KMS-11 (cell line): ENCODE measurements around the gene HSF4.

Experiments used
- H2AFZ ChIP-seq: fragments of 200-600 bp; sonication (generic); 2 replicates; pipeline ENCODE4 v1.6.1; 2016; ENCODE audit warnings: antibody characterized with exemption, mixed run types, low read depth
- H3K27ac ChIP-seq: fragments of 200-600 bp; sonication (generic); 2 replicates; pipeline ENCODE4 v1.6.1; 2016; ENCODE audit warnings: mild to moderate bottlenecking, mixed run types
- H3K27me3 ChIP-seq: fragments of 200-600 bp; sonication (generic); 2 replicates; pipeline ENCODE4 v1.6.1; 2017; ENCODE audit warnings: mild to moderate bottlenecking, low read depth, mixed run types, moderate library complexity; ENCODE audit not compliant: insufficient read depth
- H3K36me3 ChIP-seq: fragments of 200-600 bp; sonication (generic); 2 replicates; pipeline ENCODE4 v1.6.1; 2017; ENCODE audit warnings: mild to moderate bottlenecking, mixed run types; ENCODE audit not compliant: insufficient read depth
- H3K4me1 ChIP-seq: fragments of 200-600 bp; sonication (generic); 2 replicates; pipeline ENCODE4 v1.6.1; 2016; ENCODE audit warnings: mild to moderate bottlenecking, low read depth, mixed run types; ENCODE audit not compliant: poor library complexity, severe bottlenecking
- H3K4me2 ChIP-seq: fragments of 200-600 bp; sonication (generic); 2 replicates; pipeline ENCODE4 v1.7.0; 2016; ENCODE audit warnings: mild to moderate bottlenecking, mixed run types
- H3K4me3 ChIP-seq: fragments of 200-600 bp; sonication (generic); IDR thresholded peaks from 2 replicates; pipeline ENCODE4 v1.6.1; 2017; ENCODE audit warnings: low read depth, low read length, mixed read lengths; ENCODE audit not compliant: insufficient read depth
- H3K79me2 ChIP-seq: fragments of 200-600 bp; sonication (generic); 2 replicates; pipeline ENCODE4 v1.6.1; 2016; ENCODE audit warnings: low read depth, mixed run types; ENCODE audit not compliant: insufficient read depth
- H3K9ac ChIP-seq: fragments of 200-600 bp; sonication (generic); 2 replicates; pipeline ENCODE4 v1.6.1; 2016; ENCODE audit warnings: mild to moderate bottlenecking, mixed run types
- H4K20me1 ChIP-seq: fragments of 200-600 bp; sonication (generic); 2 replicates; pipeline ENCODE4 v1.6.1; 2016; ENCODE audit warnings: mild to moderate bottlenecking, mixed run types; ENCODE audit not compliant: insufficient read depth
- TF ChIP-seq, protein P1 (sequence below): fragments of 200-600 bp; sonication (generic); conservative IDR thresholded peaks from 2 replicates; pipeline ENCODE4 v1.6.1; 2017; ENCODE audit warnings: low read depth, mild to moderate bottlenecking, antibody characterized with exemption, low read length, moderate library complexity, mixed read lengths

Gene HSF4

DNA sequence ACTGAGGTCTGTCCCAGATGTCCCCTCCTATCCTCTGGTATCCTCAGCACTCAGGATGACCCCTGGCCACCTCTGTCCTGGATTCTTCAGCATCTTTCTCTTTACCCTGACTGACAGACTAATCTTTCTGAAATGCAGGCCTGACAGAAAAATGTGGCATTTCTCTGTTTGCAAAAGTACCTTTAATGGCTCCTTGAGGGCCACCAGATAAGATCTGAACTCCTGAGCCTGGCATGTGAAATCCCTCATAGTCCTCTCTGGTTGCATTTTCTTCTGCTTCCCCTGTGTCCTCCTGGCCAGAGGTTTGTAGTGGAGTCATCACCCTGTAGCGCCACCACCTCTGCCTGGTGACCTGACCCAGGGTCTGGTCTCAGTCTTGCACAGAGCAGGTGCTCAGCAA lies 32.3 kb downstream of the HSF4 start:
- no peaks in the 10 kb centered on the region for H4K20me1 ChIP-seq
- H3K79me2 ChIP-seq, result peaks cover 24% of the 10 kb centered on the region
- H3K4me2 ChIP-seq, result no peak overlapping the region
- no peak overlapping the region for H3K4me3 ChIP-seq
- no peak overlapping the region for H2AFZ ChIP-seq
- TF ChIP-seq, protein P1, sequence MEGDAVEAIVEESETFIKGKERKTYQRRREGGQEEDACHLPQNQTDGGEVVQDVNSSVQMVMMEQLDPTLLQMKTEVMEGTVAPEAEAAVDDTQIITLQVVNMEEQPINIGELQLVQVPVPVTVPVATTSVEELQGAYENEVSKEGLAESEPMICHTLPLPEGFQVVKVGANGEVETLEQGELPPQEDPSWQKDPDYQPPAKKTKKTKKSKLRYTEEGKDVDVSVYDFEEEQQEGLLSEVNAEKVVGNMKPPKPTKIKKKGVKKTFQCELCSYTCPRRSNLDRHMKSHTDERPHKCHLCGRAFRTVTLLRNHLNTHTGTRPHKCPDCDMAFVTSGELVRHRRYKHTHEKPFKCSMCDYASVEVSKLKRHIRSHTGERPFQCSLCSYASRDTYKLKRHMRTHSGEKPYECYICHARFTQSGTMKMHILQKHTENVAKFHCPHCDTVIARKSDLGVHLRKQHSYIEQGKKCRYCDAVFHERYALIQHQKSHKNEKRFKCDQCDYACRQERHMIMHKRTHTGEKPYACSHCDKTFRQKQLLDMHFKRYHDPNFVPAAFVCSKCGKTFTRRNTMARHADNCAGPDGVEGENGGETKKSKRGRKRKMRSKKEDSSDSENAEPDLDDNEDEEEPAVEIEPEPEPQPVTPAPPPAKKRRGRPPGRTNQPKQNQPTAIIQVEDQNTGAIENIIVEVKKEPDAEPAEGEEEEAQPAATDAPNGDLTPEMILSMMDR, result no peak
- no peak overlapping the region for H3K27ac ChIP-seq
- H3K36me3 ChIP-seq, result no peaks in the 10 kb centered on the region; the same call in 1 of the 2 replicates
- H3K9ac ChIP-seq, result no peak overlapping the region
- no peaks in the 10 kb centered on the region for H3K27me3 ChIP-seq
- peaks cover 13% of the 10 kb centered on the region for H3K4me1 ChIP-seq

DNA sequence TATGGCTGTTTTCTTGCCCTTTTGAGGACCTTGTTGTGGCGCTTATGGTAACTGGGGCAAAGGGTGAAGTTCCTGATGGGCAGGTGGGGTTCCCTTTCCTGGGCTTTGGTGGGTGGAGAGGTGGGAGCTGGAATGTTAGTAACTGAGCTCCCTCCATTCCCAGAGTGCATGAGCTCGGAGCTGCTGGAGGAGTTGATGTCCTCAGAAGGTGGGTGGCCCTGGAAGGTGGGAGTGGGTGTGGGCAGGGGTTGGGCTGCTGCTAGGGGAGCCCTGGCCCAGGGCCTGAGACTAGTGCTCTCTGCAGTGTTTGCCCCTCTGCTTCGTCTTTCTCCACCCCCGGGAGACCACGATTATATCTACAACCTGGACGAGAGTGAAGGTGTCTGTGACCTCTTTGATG lies 33.2 kb downstream of the HSF4 start:
- Histone ChIP-seq H3K4me2 (no peak overlapping the region), H3K27me3 (no peaks in the 10 kb centered on the region), H3K4me3 (no peak overlapping the region), H3K36me3 (no peaks in the 10 kb centered on the region; the same call in 1 of the 2 replicates), H3K4me1 (peaks cover 13% of the 10 kb centered on the region), H3K9ac (no peak overlapping the region), H4K20me1 (no peaks in the 10 kb centered on the region), H3K27ac (no peak overlapping the region), H3K79me2 (peaks cover 17% of the 10 kb centered on the region), H2AFZ (no peak overlapping the region)
- TF ChIP-seq, protein P1, result no peak

DNA sequence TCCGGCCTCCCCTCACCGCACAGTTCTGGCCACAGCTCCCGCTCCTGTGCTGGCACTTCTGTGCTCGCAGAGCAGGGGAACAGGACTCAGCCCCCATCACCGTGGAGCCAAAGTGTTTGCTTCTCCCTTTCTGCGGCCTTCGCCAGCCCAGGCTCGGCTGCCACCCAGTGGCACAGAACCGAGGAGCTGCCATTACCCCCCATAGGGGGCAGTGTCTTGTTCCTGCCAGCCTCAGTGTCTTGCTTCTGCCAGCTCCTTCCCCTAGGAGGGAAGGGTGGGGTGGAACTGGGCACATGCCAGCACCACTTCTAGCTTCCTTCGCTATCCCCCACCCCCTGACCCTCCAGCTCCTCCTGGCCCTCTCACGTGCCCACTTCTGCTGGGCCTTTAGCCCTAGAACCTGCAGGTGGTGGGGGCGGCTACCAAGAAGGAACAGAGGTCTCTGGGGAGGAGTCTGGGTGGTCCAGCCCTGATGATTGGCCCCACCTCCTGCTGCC lies 33.7 kb downstream of the HSF4 start:
- no peaks in the 10 kb centered on the region for H4K20me1 ChIP-seq
- no peak overlapping the region for H3K9ac ChIP-seq
- TF ChIP-seq, protein P1, result peak; percentile 69
- H2AFZ ChIP-seq, result no peak overlapping the region
- no peak overlapping the region for H3K27ac ChIP-seq
- peaks cover 11% of the 10 kb centered on the region for H3K79me2 ChIP-seq
- no peak overlapping the region for H3K4me2 ChIP-seq
- H3K4me3 ChIP-seq, result no peak overlapping the region
- no peaks in the 10 kb centered on the region; the same call in 1 of the 2 replicates for H3K36me3 ChIP-seq
- H3K27me3 ChIP-seq, result no peaks in the 10 kb centered on the region
- H3K4me1 ChIP-seq, result peaks cover 8% of the 10 kb centered on the region

DNA sequence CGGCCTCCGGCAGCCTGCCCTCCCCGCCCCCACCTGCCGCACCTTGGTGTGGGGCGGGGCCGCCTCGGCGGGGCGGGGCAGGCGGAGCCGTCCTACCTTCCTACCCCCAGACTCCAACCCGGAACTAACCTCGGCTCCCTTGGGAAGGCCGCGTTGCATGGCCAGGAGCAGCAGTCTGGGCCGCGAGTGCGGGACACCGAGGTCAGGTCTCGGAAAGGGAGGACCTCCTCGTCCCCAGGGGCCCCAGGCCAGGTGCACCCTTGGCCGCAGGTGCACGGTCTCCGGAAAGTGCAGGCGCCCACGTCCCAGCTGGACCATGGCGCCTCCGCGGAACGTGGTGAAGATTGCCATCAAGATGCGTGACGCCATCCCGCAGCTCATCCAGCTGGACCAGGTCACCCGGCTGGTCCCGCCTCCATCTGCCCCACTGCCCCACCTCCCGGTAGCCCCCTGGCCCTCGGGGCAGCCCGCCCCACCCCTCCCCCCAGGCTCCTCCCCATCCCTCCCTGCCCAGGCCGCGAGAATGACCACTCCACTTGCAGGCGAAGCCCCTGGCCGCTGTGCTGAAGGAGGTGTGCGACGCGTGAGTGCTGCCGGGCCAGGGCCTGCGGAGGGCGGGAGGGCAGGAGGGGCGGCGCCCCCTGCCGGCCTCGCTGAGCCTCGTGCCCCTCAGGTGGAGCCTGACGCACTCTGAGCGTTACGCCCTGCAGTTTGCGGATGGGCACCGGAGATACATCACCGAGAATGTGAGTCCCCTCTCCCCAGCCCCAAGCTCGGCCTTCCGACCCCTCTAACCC lies 34.7 kb downstream of the HSF4 start, which contains the start of gene ELMO3:
TSS of gene ELMO3 (plus strand) at position 121 of the 797 bp plus-strand sequence. CDS start at position 317, 196 bp downstream.
- H4K20me1 ChIP-seq, result no peaks in the 10 kb centered on the region
- TF ChIP-seq, protein P1, result no peak
- no peak within 1 kb of the TSS for H3K4me2 ChIP-seq
- no peak within 1 kb of the TSS for H3K27ac ChIP-seq
- H2AFZ ChIP-seq, result no peak within 1 kb of the TSS
- peaks cover 1% of the 10 kb centered on the region for H3K79me2 ChIP-seq
- no peaks in the 10 kb centered on the region for H3K27me3 ChIP-seq
- no peaks in the 10 kb centered on the region; the same call in 1 of the 2 replicates for H3K36me3 ChIP-seq
- H3K4me1 ChIP-seq, result no peaks in the 10 kb centered on the region
- H3K4me3 ChIP-seq, result no peak within 1 kb of the TSS
- H3K9ac ChIP-seq, result no peak within 1 kb of the TSS
